Keratinocyte (primary cell): ENCODE results near the gene GET3. TPM values are rescaled to one million over a fixed set of nuclear protein-coding genes. Genes with fewer than 3 reads are reported as not detected.

ENCODE experiments used
- DNase-seq: peaks from one replicate; pipeline ENCODE4 v3.0.0-alpha.2; 2011; ENCODE audit warnings: low read depth, missing footprints, low spot score
- FAIRE-seq: peaks from 2 replicates; lab custom pipeline; 2011; peaks lifted over from hg19 to GRCh38; lab: Jason Lieb, UNC
- H2AFZ ChIP-seq: 2 replicates; pipeline ENCODE4 v1.6.0; 2012; ENCODE audit warnings: low read length, control low read depth, inconsistent platforms; ENCODE audit not compliant: control insufficient read depth
- H3K27ac ChIP-seq: 2 replicates; pipeline ENCODE4 v1.5.1; 2011; ENCODE audit warnings: low read length; ENCODE audit not compliant: control insufficient read depth, insufficient read depth
- H3K27me3 ChIP-seq: 3 replicates; pipeline ENCODE4 v1.6.0; 2011; ENCODE audit warnings: low read length; ENCODE audit not compliant: control insufficient read depth, insufficient read depth; ENCODE audit errors: extremely low read depth
- H3K36me3 ChIP-seq, 2 experiments: 2 replicates in 1 of 2; 3 replicates in 1 of 2; pipeline ENCODE4 v1.5.1; 2011; ENCODE audit warnings: low read length in 2 of 2, mild to moderate bottlenecking in 1 of 2; ENCODE audit not compliant: control insufficient read depth in 2 of 2, insufficient read depth in 2 of 2; ENCODE audit errors: extremely low read depth in 1 of 2
- H3K4me1 ChIP-seq: 3 replicates; pipeline ENCODE4 v1.5.1; 2011; ENCODE audit warnings: low read length; ENCODE audit not compliant: control insufficient read depth, insufficient read depth; ENCODE audit errors: extremely low read depth
- H3K4me2 ChIP-seq: 3 replicates; pipeline ENCODE4 v1.6.0; 2011; ENCODE audit warnings: low read depth, low read length; ENCODE audit not compliant: control insufficient read depth, insufficient read depth; ENCODE audit errors: extremely low read depth
- H3K4me3 ChIP-seq, 3 experiments: fragments of 200-600 bp in 1 of 3; sonication (generic) in 1 of 3; 2 replicates in 2 of 3; 3 replicates in 1 of 3; pipeline ENCODE4 v1.5.1; 2011 to 2016; ENCODE audit warnings: low read length in 3 of 3, mild to moderate bottlenecking in 3 of 3, control low read depth in 2 of 3, inconsistent platforms in 1 of 3, low read depth in 1 of 3, mixed read lengths in 1 of 3, mixed run types in 1 of 3, moderate library complexity in 1 of 3; ENCODE audit not compliant: control insufficient read depth in 2 of 3, insufficient read depth in 2 of 3; ENCODE audit errors: extremely low read depth in 1 of 3
- H3K79me2 ChIP-seq: 2 replicates; pipeline ENCODE4 v1.6.0; 2012; ENCODE audit warnings: low read length; ENCODE audit not compliant: control insufficient read depth, insufficient read depth
- H3K9ac ChIP-seq: 3 replicates; pipeline ENCODE4 v1.6.0; 2011; ENCODE audit warnings: low read length; ENCODE audit not compliant: control insufficient read depth, insufficient read depth; ENCODE audit errors: extremely low read depth
- H3K9me1 ChIP-seq: 3 replicates; pipeline ENCODE4 v1.6.0; 2011; ENCODE audit warnings: low read length; ENCODE audit not compliant: control insufficient read depth, insufficient read depth; ENCODE audit errors: extremely low read depth
- H3K9me3 ChIP-seq: 2 replicates; pipeline ENCODE4 v1.5.1; 2012; ENCODE audit warnings: low read depth, low read length; ENCODE audit not compliant: control insufficient read depth
- H4K20me1 ChIP-seq: 3 replicates; pipeline ENCODE4 v1.6.0; 2011; ENCODE audit warnings: low read length; ENCODE audit not compliant: control insufficient read depth, insufficient read depth; ENCODE audit errors: extremely low read depth
- EZH2 ChIP-seq: IDR thresholded peaks from one replicate; pipeline ENCODE4 v1.6.1; 2012; ENCODE audit warnings: inconsistent platforms, mild to moderate bottlenecking, low read length, moderate library complexity
- dilution Hi-C: fragments of 300-500 bp; cut with MboI; formaldehyde crosslinking; loops from one replicate; pipeline ENCODE4 v1.7.0; 2020; ENCODE audit warnings: low sequenced_read_pairs; ENCODE audit not compliant: extremely low pct_ligation_motif_present
- polyA plus RNA-seq, 5 experiments: library from polyadenylated mRNA; depleted of rRNA in 3 of 5; stranded (reverse) in 3 of 5; stranded (forward) in 1 of 5; unstranded in 1 of 5; fragments of >200 nt; gene quantifications; 1 replicate in 1 of 5; 2 replicates in 3 of 5; 3 replicates in 1 of 5; pipeline versions ENCODE4 v1.2.1 to v1.2.3, GENCODE V29; 2011 to 2012; ENCODE audit warnings: missing spikeins in 2 of 5, low read depth in 1 of 5, low replicate concordance in 1 of 5
- TF ChIP-seq, protein P1 (sequence below), 3 experiments: IDR thresholded peaks in 1 of 3; conservative IDR thresholded peaks in 1 of 3; optimal IDR thresholded peaks in 1 of 3; 2 replicates in 2 of 3; 3 replicates in 1 of 3; pipeline versions ENCODE3 to v1.5.1; 2011; ENCODE audit warnings: low read length in 3 of 3, mild to moderate bottlenecking in 3 of 3, moderate library complexity in 2 of 3, control low read depth in 1 of 3, inconsistent platforms in 1 of 3; ENCODE audit not compliant: insufficient read depth in 2 of 3; ENCODE audit errors: extremely low read depth in 1 of 3

The GET3 gene
- polyA plus RNA-seq, 1 donor (not counting 4 experiments of a cell fraction or from before 2014, with no cell fraction given) = 104 TPM

DNA sequence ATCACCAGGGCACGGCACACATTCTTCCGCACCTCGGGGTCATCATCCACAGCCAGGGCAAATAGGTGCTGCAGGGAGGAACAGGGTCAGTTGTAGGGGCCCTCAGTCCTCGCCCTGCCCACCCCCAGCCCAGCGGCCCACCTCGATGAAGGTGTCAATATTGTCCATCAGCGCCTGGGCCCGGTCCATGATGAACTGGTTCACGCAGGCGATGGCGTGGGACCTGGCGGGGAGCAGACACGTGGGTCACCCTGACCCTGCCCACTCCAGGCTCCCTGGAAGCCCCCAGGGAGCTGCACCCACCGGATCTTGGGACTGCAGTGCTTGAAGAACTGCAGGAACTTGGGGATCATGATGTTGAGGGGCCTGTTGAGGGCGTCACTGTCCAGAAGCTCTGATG is 22.2 kb upstream of the GET3 start:
- H3K4me3 ChIP-seq = no peak overlapping the region
- H3K9me3 ChIP-seq = no peaks in the 10 kb centered on the region
- peaks cover 49 to 67% of the 10 kb centered on the region in 2 experiments for H3K36me3 ChIP-seq
- H3K4me1 ChIP-seq = peaks cover 7% of the 10 kb centered on the region
- no peak overlapping the region for H3K27ac ChIP-seq
- H3K79me2 ChIP-seq = peaks cover 60% of the 10 kb centered on the region
- DNase-seq (no peak), FAIRE-seq (no peak)
- no peak overlapping the region for H3K9ac ChIP-seq
- no peak overlapping the region for H2AFZ ChIP-seq
- H3K9me1 ChIP-seq = no peaks in the 10 kb centered on the region
- dilution Hi-C loops = no loop called here
- H3K4me2 ChIP-seq = no peak overlapping the region
- no peaks in the 10 kb centered on the region for H3K27me3 ChIP-seq
- TF ChIP-seq, protein P1, sequence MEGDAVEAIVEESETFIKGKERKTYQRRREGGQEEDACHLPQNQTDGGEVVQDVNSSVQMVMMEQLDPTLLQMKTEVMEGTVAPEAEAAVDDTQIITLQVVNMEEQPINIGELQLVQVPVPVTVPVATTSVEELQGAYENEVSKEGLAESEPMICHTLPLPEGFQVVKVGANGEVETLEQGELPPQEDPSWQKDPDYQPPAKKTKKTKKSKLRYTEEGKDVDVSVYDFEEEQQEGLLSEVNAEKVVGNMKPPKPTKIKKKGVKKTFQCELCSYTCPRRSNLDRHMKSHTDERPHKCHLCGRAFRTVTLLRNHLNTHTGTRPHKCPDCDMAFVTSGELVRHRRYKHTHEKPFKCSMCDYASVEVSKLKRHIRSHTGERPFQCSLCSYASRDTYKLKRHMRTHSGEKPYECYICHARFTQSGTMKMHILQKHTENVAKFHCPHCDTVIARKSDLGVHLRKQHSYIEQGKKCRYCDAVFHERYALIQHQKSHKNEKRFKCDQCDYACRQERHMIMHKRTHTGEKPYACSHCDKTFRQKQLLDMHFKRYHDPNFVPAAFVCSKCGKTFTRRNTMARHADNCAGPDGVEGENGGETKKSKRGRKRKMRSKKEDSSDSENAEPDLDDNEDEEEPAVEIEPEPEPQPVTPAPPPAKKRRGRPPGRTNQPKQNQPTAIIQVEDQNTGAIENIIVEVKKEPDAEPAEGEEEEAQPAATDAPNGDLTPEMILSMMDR (optimal IDR thresholded peaks at IDR 0.05 in 1 of 3, IDR thresholded peaks at IDR 0.05 in 1 of 3, conservative IDR thresholded peaks at IDR 0.05 in 1 of 3; ENCODE audit: extremely low read depth in 1 of 3, insufficient read depth in 2 of 3, low read length in 3 of 3) = no peak
- no peak for TF ChIP-seq EZH2
- peaks cover 14% of the 10 kb centered on the region for H4K20me1 ChIP-seq

DNA sequence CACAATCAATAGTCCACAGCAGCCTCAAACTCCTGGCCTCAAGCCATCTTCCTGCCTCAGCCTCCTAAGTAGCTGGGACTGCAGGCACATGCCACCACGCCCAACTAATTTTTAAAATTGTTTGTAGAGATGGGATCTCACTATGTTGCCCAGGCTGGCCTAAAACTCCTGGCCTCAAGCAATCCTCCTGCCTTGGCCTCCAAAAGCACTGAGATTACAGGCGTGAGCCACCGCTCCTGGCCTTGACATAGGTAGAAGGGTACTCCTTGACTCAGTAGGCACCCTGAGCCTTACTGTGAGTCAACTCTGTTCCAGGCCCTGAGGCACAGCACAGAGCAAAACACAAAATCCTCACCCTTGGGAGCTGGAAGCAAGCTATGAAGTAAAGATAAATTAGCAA is 21.4 kb upstream of the GET3 start:
- H3K4me2 ChIP-seq = no peak overlapping the region
- H3K9ac ChIP-seq = no peak overlapping the region
- FAIRE-seq (no peak), DNase-seq (no peak)
- peaks cover 66% of the 10 kb centered on the region for H3K79me2 ChIP-seq
- no peaks in the 10 kb centered on the region for H3K27me3 ChIP-seq
- H4K20me1 ChIP-seq = peaks cover 14% of the 10 kb centered on the region
- H3K27ac ChIP-seq = no peak overlapping the region
- no peaks in the 10 kb centered on the region for H3K9me1 ChIP-seq
- peaks cover 44 to 62% of the 10 kb centered on the region in 2 experiments for H3K36me3 ChIP-seq
- TF ChIP-seq, protein P1 (optimal IDR thresholded peaks at IDR 0.05 in 1 of 3, IDR thresholded peaks at IDR 0.05 in 1 of 3, conservative IDR thresholded peaks at IDR 0.05 in 1 of 3; ENCODE audit: extremely low read depth in 1 of 3, insufficient read depth in 2 of 3, low read length in 3 of 3) = no peak
- TF ChIP-seq EZH2 = no peak
- H2AFZ ChIP-seq = no peak overlapping the region
- dilution Hi-C loops = no loop called here
- H3K4me3 ChIP-seq = no peak overlapping the region
- no peaks in the 10 kb centered on the region for H3K9me3 ChIP-seq
- peaks cover 13% of the 10 kb centered on the region for H3K4me1 ChIP-seq
